VCaP (cell line): Measurements from ENCODE around the gene PACRG.

Experiments used
- H3K27ac ChIP-seq: fragments of 450-650 bp; 2 replicates; pipeline ENCODE4 v1.5.1; 2017
- CTCF ChIP-seq: fragments of 450-650 bp; conservative IDR thresholded peaks from 2 replicates; pipeline ENCODE4 v1.5.1; 2017; ENCODE audit warnings: mild to moderate bottlenecking, moderate library complexity

The PACRG gene

GRCh38 chr6:162821102-162821501 is 93.3 kb downstream of the PACRG start:
- no peak overlapping the region for H3K27ac ChIP-seq

GRCh38 chr6:162825597-162825996 is 97.8 kb downstream of the PACRG start:
- TF ChIP-seq CTCF, result no peak

More at GRCh38 chr6:162821102-162821501, 93.3 kb downstream of the PACRG start:
- no peak for TF ChIP-seq CTCF

GRCh38 chr6:162829013-162829742 is 101.4 kb downstream of the PACRG start:
- no peak overlapping the region for H3K27ac ChIP-seq
- TF ChIP-seq CTCF, result no peak

More at GRCh38 chr6:162825597-162825996, 97.8 kb downstream of the PACRG start:
- H3K27ac ChIP-seq, result no peak overlapping the region

GRCh38 chr6:162833776-162834175 is 106.0 kb downstream of the PACRG start:
- no peak overlapping the region for H3K27ac ChIP-seq
- TF ChIP-seq CTCF, result no peak

- no peak for TF ChIP-seq CTCF
- no peak overlapping the region for H3K27ac ChIP-seq
Measured at GRCh38 chr6:162845972-162846371, 118.2 kb downstream of the PACRG start.

- H3K27ac ChIP-seq, result no peak overlapping the region
Measured at GRCh38 chr6:162846723-162847122, 118.9 kb downstream of the PACRG start.

GRCh38 chr6:162849269-162849668 is 121.5 kb downstream of the PACRG start:
- no peak for TF ChIP-seq CTCF
- no peak overlapping the region for H3K27ac ChIP-seq

More at GRCh38 chr6:162846723-162847122, 118.9 kb downstream of the PACRG start:
- no peak for TF ChIP-seq CTCF
